A549 (cell line): ENCODE data around the gene GRIN2B. TPM values are rescaled to one million over a fixed set of nuclear protein-coding genes. Genes with fewer than 3 reads are reported as not detected.

ENCODE experiments used
- ATAC-seq, 2 experiments: fragments of 200-7000 bp in 1 of 2; fragments of >200 bp in 1 of 2; cut with Nextera tagmentation in 1 of 2; cut with Tn5 transposase in 1 of 2; 3 replicates each; pipeline versions ENCODE4 v1.8.0 to v1.9.1; 2018 to 2020; ENCODE audit warnings: mild to moderate bottlenecking in 1 of 2, moderate library complexity in 1 of 2
- CTCF ChIA-PET: fragments of 300-600 bp; sonication (Branson Sonifier 250); formaldehyde crosslinking; extraction: SDS; loops from one replicate; lab custom pipeline; 2021; ENCODE audit warnings: antibody characterized with exemption, inconsistent platforms; lab: Yijun Ruan, JAX
- POLR2A ChIA-PET: fragments of 350-600 bp; formaldehyde crosslinking; extraction: SDS; loops from one replicate; lab custom pipeline; 2021; ENCODE audit warnings: antibody characterized with exemption, inconsistent platforms; lab: Yijun Ruan, JAX
- DNase-seq, 2 experiments: peaks; one replicate each; pipeline versions ENCODE4 v3.0.0 to v3.0.0-alpha.2; 2011 to 2016; ENCODE audit warnings: low read depth in 1 of 2, low spot score in 1 of 2
- FAIRE-seq: peaks from 2 replicates; lab custom pipeline; 2011; peaks lifted over from hg19 to GRCh38; lab: Jason Lieb, UNC
- H3K27ac ChIP-seq, 2 experiments: fragments of >200 bp; sonication (Bioruptor Twin); formaldehyde crosslinking; 3 replicates each; pipeline ENCODE4 v1.5.1; 2016 to 2017
- H3K4me1 ChIP-seq: fragments of >200 bp; sonication (Bioruptor Twin); formaldehyde crosslinking; 3 replicates; pipeline ENCODE4 v1.6.1; 2016
- H3K4me2 ChIP-seq: fragments of >200 bp; sonication (Bioruptor Twin); formaldehyde crosslinking; 3 replicates; pipeline ENCODE4 v1.6.1; 2016
- H3K4me3 ChIP-seq: fragments of >200 bp; sonication (Bioruptor Twin); formaldehyde crosslinking; 3 replicates; pipeline ENCODE4 v1.5.1; 2016
- H3K9me3 ChIP-seq: fragments of >200 bp; sonication (Bioruptor Twin); formaldehyde crosslinking; 3 replicates; pipeline ENCODE4 v1.6.1; 2016
- CHD4 ChIP-seq: fragments of 200-600 bp; sonication (generic); IDR thresholded peaks from 2 replicates; pipeline ENCODE4 v1.6.1; 2016; ENCODE audit warnings: antibody characterized with exemption, mild to moderate bottlenecking, borderline replicate concordance
- EP300 ChIP-seq, 2 experiments: fragments of >200 bp; sonication (Bioruptor Twin); formaldehyde crosslinking; IDR thresholded peaks; 2 replicates in 1 of 2; 3 replicates in 1 of 2; pipeline ENCODE4 v1.6.1; 2016 to 2017
- ESRRA ChIP-seq: fragments of 150-350 bp; IDR thresholded peaks from 2 replicates; pipeline ENCODE4 v1.6.1; 2014; ENCODE audit warnings: mild to moderate bottlenecking, low read length, borderline replicate concordance
- GATA3 ChIP-seq: IDR thresholded peaks from 2 replicates; pipeline ENCODE4 v1.6.1; 2012; ENCODE audit warnings: borderline replicate concordance
- HOXA7 ChIP-seq: fragments of 250-450 bp; sonication (Bioruptor Pico); IDR thresholded peaks from 2 replicates; pipeline ENCODE4 v1.5.0; 2020; ENCODE audit warnings: mild to moderate bottlenecking, moderate library complexity
- HOXB13 ChIP-seq: fragments of 250-450 bp; sonication (Bioruptor Pico); IDR thresholded peaks from 2 replicates; pipeline ENCODE4 v1.5.0; 2020; ENCODE audit warnings: low read depth, mild to moderate bottlenecking, moderate library complexity
- KDM1A ChIP-seq: fragments of 200-600 bp; sonication (generic); IDR thresholded peaks from 2 replicates; pipeline ENCODE4 v1.6.1; 2016; ENCODE audit warnings: low read depth, mild to moderate bottlenecking
- NPAS2 ChIP-seq: fragments of 250-450 bp; sonication (Bioruptor Pico); IDR thresholded peaks from 2 replicates; pipeline ENCODE4 v1.8.0; 2022; ENCODE audit warnings: mild to moderate bottlenecking, moderate library complexity, borderline replicate concordance
- POLR2A ChIP-seq: IDR thresholded peaks from 2 replicates; pipeline ENCODE4 v1.6.1; 2012; ENCODE audit warnings: mild to moderate bottlenecking, low read length
- POLR2AphosphoS2 ChIP-seq: conservative IDR thresholded peaks from 2 replicates; pipeline ENCODE4 v1.6.1; 2012; ENCODE audit warnings: low read length, improper control_type of control experiment, inconsistent platforms
- RARB ChIP-seq: fragments of 250-450 bp; sonication (Bioruptor Pico); IDR thresholded peaks from 2 replicates; pipeline ENCODE4 v1.8.0; 2021; ENCODE audit warnings: mild to moderate bottlenecking, moderate library complexity
- SMC3 ChIP-seq: fragments of >200 bp; sonication (Bioruptor Twin); formaldehyde crosslinking; IDR thresholded peaks from 3 replicates; pipeline ENCODE4 v1.6.1; 2018; ENCODE audit warnings: inconsistent platforms
- TFCP2L1 ChIP-seq: fragments of 250-450 bp; sonication (Bioruptor Pico); IDR thresholded peaks from 2 replicates; pipeline ENCODE4 v1.5.0; 2021; ENCODE audit warnings: mild to moderate bottlenecking
- TP53 ChIP-seq: fragments of 250-450 bp; sonication (Bioruptor Pico); IDR thresholded peaks from 2 replicates; pipeline ENCODE4 v1.5.0; 2021; ENCODE audit warnings: mild to moderate bottlenecking, moderate library complexity
- WGBS: methylation state at CpG from one replicate; pipeline ENCODE4 v1.1.6; 2017; ENCODE audit errors: missing lambda C conversion rate; 5-methylcytosine and 5-hydroxymethylcytosine counted together
- polyA plus RNA-seq, 4 experiments: library from polyadenylated mRNA; depleted of rRNA in 3 of 4; stranded (reverse); fragments of >200 nt; fragmentation: RNase III in 1 of 4; extraction: RNeasy Plus Mini Kit Qiagen cat#74134 plus additional on column Dnase treatment in 1 of 4; gene quantifications; 2 replicates in 3 of 4; 3 replicates in 1 of 4; pipeline ENCODE4 v1.2.3, GENCODE V29; 2011 to 2017
- TF ChIP-seq, protein P1 (sequence below): fragments of 200-600 bp; sonication (generic); IDR thresholded peaks from 2 replicates; pipeline ENCODE4 v1.6.1; 2016; ENCODE audit warnings: antibody characterized with exemption, mild to moderate bottlenecking, moderate library complexity
- TF ChIP-seq, protein P2 (sequence below): fragments of 250-450 bp; sonication (Bioruptor Pico); IDR thresholded peaks from 2 replicates; pipeline ENCODE4 v1.5.0; 2021; ENCODE audit warnings: mild to moderate bottlenecking, moderate library complexity, borderline replicate concordance
- TF ChIP-seq, protein P3 (sequence below): IDR thresholded peaks from 2 replicates; pipeline ENCODE4 v1.6.1; 2012
- TF ChIP-seq, protein P4 (sequence below): IDR thresholded peaks from 2 replicates; pipeline ENCODE4 v1.6.1; 2012

GRIN2B gene
- polyA plus RNA-seq, 2 of the 4 experiments (the other 2 are of a cell fraction), result 2.4 to 3.2 TPM

DNA sequence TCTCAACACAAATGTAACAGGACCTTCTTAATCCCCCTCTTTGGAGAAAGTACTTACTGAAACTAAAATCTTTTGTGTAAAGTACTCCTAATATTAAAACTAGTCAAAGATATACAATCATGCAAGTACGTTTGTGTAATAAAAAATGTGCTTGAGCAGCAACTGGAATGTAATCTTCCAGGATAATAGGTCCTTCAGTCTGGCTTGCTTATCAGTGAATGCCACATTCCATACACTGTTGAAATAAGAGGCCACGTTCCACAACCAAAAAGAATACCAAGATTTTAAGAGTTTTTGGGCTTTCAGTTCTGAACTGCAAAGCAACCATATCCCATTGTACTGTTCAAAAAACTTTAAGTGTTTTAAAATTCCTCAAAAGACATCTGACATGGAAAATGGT lies 26.2 kb upstream of the GRIN2B start (continued):
- TF ChIP-seq, protein P1, sequence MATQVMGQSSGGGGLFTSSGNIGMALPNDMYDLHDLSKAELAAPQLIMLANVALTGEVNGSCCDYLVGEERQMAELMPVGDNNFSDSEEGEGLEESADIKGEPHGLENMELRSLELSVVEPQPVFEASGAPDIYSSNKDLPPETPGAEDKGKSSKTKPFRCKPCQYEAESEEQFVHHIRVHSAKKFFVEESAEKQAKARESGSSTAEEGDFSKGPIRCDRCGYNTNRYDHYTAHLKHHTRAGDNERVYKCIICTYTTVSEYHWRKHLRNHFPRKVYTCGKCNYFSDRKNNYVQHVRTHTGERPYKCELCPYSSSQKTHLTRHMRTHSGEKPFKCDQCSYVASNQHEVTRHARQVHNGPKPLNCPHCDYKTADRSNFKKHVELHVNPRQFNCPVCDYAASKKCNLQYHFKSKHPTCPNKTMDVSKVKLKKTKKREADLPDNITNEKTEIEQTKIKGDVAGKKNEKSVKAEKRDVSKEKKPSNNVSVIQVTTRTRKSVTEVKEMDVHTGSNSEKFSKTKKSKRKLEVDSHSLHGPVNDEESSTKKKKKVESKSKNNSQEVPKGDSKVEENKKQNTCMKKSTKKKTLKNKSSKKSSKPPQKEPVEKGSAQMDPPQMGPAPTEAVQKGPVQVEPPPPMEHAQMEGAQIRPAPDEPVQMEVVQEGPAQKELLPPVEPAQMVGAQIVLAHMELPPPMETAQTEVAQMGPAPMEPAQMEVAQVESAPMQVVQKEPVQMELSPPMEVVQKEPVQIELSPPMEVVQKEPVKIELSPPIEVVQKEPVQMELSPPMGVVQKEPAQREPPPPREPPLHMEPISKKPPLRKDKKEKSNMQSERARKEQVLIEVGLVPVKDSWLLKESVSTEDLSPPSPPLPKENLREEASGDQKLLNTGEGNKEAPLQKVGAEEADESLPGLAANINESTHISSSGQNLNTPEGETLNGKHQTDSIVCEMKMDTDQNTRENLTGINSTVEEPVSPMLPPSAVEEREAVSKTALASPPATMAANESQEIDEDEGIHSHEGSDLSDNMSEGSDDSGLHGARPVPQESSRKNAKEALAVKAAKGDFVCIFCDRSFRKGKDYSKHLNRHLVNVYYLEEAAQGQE, result no peak
- TF ChIP-seq, protein P2, sequence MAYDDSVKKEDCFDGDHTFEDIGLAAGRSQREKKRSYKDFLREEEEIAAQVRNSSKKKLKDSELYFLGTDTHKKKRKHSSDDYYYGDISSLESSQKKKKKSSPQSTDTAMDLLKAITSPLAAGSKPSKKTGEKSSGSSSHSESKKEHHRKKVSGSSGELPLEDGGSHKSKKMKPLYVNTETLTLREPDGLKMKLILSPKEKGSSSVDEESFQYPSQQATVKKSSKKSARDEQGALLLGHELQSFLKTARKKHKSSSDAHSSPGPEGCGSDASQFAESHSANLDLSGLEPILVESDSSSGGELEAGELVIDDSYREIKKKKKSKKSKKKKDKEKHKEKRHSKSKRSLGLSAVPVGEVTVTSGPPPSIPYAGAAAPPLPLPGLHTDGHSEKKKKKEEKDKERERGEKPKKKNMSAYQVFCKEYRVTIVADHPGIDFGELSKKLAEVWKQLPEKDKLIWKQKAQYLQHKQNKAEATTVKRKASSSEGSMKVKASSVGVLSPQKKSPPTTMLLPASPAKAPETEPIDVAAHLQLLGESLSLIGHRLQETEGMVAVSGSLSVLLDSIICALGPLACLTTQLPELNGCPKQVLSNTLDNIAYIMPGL (CRISPR knock-in tag), result no peak
- no peak for TF ChIP-seq RARB
- TF ChIP-seq POLR2AphosphoS2, result no peak
- TF ChIP-seq KDM1A, result no peak
- TF ChIP-seq GATA3, result no peak
- no peak for TF ChIP-seq POLR2A

DNA sequence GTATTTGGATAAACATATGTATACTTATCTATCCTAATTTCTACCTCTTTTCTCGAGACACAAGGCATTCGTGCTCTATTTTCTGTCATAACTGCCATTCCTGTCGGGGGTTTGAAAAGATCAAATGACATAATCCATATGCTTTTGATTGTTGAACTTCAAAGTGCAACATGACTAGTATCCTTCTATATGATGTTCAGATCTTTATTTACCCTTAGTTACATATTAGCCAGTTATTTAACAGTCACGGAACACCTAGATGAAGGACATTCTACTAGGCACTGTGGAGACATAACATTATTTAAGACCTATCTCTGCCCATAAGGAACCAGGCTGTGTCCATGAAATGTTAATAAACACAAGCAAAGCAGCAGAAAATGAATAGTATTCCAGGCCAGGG lies 11.2 kb upstream of the GRIN2B start:
- Histone ChIP-seq H3K4me1 (peaks cover 10% of the 10 kb centered on the region; the same call in 1 of the 3 replicates), H3K4me3 (no peak overlapping the region), H3K27ac (no peak overlapping the region)
- ATAC-seq (no peak), FAIRE-seq (no peak)
- TF ChIP-seq ESRRA, result no peak
- no peak for TF ChIP-seq SMC3
- no peak for TF ChIP-seq TP53 (CRISPR knock-in tag)
- no peak for TF ChIP-seq POLR2A
- TF ChIP-seq, protein P2 (CRISPR knock-in tag), result no peak
- TF ChIP-seq EP300 (IDR thresholded peaks at IDR 0.05), result no peak
- no peak for TF ChIP-seq RARB
- no peak for TF ChIP-seq CHD4
- TF ChIP-seq, protein P3, sequence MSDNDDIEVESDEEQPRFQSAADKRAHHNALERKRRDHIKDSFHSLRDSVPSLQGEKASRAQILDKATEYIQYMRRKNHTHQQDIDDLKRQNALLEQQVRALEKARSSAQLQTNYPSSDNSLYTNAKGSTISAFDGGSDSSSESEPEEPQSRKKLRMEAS, result no peak
- TF ChIP-seq HOXB13 (CRISPR knock-in tag), result no peak
- TF ChIP-seq, protein P4, sequence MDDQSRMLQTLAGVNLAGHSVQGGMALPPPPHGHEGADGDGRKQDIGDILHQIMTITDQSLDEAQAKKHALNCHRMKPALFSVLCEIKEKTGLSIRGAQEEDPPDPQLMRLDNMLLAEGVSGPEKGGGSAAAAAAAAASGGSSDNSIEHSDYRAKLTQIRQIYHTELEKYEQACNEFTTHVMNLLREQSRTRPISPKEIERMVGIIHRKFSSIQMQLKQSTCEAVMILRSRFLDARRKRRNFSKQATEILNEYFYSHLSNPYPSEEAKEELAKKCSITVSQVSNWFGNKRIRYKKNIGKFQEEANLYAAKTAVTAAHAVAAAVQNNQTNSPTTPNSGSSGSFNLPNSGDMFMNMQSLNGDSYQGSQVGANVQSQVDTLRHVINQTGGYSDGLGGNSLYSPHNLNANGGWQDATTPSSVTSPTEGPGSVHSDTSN, result no peak
- no peak for TF ChIP-seq HOXA7 (CRISPR knock-in tag)
- TF ChIP-seq NPAS2 (CRISPR knock-in tag), result no peak
- no peak for TF ChIP-seq TFCP2L1 (CRISPR knock-in tag)
- TF ChIP-seq, all 56 proteins: peak for 0
- H3K4me2 ChIP-seq, result peak overlapping the region; percentile 13; the same call in 1 of the 3 replicates
- H3K9me3 ChIP-seq, result no peaks in the 10 kb centered on the region
- CTCF ChIA-PET, result interaction anchor here (0.5 to 2.5 kb wide), 4 partner anchors 10 to 146 kb away, joined by 3 to 15 read pairs (median 5); partner anchors contain the start of gene GRIN2B
- no peak for DNase-seq
- POLR2A ChIA-PET, result no interaction called here
- 49% methylated on average over 4 of the region's 4 CpGs for WGBS
